ENCODE data around the gene PSD. TPM values are rescaled to one million over a fixed set of nuclear protein-coding genes. Genes with fewer than 3 reads are reported as not detected.

The PSD gene
- total and polyA plus RNA-seq, 2 donors (not counting 3 experiments of a cell fraction or from before 2014, with no cell fraction given) = 0.10 to 0.40 TPM

DNA sequence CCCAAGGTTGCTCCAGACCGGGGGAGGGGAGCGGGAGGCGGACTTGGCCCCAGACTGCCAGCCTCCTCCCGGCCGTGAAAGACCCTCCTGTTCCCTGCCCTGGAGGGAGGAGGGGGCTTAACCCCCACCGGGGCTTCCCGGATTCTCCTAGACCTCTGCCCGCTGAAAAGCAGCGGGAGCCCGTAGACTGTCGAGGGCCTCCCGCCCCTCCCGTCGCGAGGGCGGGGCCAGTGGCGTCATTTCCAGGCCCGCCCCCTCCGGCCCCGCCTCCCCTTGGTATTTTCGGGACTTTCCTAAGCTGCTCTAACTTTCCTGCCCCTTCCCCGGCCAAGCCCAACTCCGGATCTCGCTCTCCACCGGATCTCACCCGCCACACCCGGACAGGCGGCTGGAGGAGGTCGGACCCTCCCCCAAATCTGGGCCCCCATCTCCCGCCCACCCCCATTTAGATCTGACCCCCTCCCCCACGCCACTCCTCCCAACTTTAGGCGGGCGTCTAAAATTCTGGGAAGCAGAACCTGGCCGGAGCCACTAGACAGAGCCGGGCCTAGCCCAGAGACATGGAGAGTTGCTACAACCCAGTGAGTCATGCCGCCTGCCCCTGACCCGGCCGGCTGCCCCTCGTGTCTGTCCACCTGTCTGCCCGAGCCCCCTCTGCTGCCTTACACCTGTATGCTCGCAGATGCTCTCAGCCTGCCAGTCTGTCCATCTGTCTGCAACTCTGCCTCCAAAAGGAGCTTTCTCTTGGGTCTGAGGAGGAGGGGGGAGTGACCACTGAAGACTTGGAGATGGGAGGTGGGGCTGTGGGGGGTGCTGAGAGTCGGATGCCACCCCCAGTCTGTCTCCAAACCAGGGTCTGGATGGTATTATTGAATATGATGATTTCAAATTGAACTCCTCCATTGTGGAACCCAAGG is 22.9 kb downstream of the PSD start, which contains the start of gene NFKB2:
NFKB2 (plus strand) TSS at position 306 of the 917 bp plus-strand sequence; CDS start at position 561, 255 bp downstream.
- TF ChIP-seq POLR2AphosphoS5 (IDR thresholded peaks at IDR 0.05; ENCODE audit: insufficient read depth, low read depth, low read length) (peak; percentile 17), FOS (IDR thresholded peaks at IDR 0.05; ENCODE audit: borderline replicate concordance, insufficient read depth, low read length) (no peak), POLR2A (IDR thresholded peaks at IDR 0.05; ENCODE audit: low read depth, low read length) (peak; percentile 48)
- Histone ChIP-seq H3K4me2 (ENCODE audit: insufficient read depth, low read length) (peak within 1 kb of the TSS; percentile 55), H4K20me1 (replicated peaks; ENCODE audit: control insufficient read depth, extremely low read depth, insufficient read depth, low read length) (no peaks in the 10 kb centered on the region), H3K9me1 (replicated peaks; ENCODE audit: control insufficient read depth, extremely low read depth, insufficient read depth, low read length) (no peaks in the 10 kb centered on the region), H3K4me1 (ENCODE audit: control insufficient read depth, extremely low read depth, insufficient read depth, low read length) (peaks cover 17% of the 10 kb centered on the region), H3K27me3 (ENCODE audit: control insufficient read depth in 2 of 2, insufficient read depth in 2 of 2, low read length in 2 of 2) (peaks cover 4 to 5% of the 10 kb centered on the region in 2 experiments), H2AFZ (ENCODE audit: low read depth, low read length) (peak within 1 kb of the TSS; percentile 77), H3K9me3 (replicated peaks; ENCODE audit: control insufficient read depth, insufficient read depth, low read length) (no peaks in the 10 kb centered on the region), H3K9ac (replicated peaks; ENCODE audit: extremely low read depth, insufficient read depth, low read length) (peak within 1 kb of the TSS; percentile 81), H3K79me2 (ENCODE audit: control insufficient read depth, insufficient read depth, low read length) (no peaks in the 10 kb centered on the region), H3K36me3 (ENCODE audit: control insufficient read depth in 2 of 2, extremely low read depth in 1 of 2, insufficient read depth in 2 of 2, low read length in 2 of 2) (peaks cover 0 to 17% of the 10 kb centered on the region in 2 experiments), H3K4me3 (replicated peaks in 1 of 3; ENCODE audit: insufficient read depth in 1 of 3, low read depth in 1 of 3, low read length in 3 of 3) (peak within 1 kb of the TSS; percentile 31 to 53 (median 36)), H3K27ac (ENCODE audit: insufficient read depth, low read depth, low read length) (peak within 1 kb of the TSS; percentile 87)
- POLR2A ChIA-PET = interaction anchor here (0.7 kb wide), 1 partner anchor 169 kb away, joined by 3 read pairs; the partner anchor contains the start of gene ELOVL3
- dilution Hi-C loops (cut with MboI; ENCODE audit: extremely low pct_ligation_motif_present, low sequenced_read_pairs) (no loop called here), intact Hi-C loops (cut with micrococcal nuclease) (loop anchor here (1.0 to 2.0 kb wide), 3 partner anchors 107 to 317 kb away; partner anchors contain the start of gene ACTR1A)
- FAIRE-seq (peak; percentile 94), DNase-seq (ENCODE audit: low read depth, low spot score) (peak; percentile 91)
- CTCF ChIA-PET = interaction anchor here (0.7 to 9.2 kb wide), 18 partner anchors 9 to 227 kb away, joined by 3 to 168 read pairs (median 3); partner anchors contain the start of genes CUEDC2 and FBXL15
- TSS peak; percentile 59 for BruUV-seq (replicated peaks)

DNA sequence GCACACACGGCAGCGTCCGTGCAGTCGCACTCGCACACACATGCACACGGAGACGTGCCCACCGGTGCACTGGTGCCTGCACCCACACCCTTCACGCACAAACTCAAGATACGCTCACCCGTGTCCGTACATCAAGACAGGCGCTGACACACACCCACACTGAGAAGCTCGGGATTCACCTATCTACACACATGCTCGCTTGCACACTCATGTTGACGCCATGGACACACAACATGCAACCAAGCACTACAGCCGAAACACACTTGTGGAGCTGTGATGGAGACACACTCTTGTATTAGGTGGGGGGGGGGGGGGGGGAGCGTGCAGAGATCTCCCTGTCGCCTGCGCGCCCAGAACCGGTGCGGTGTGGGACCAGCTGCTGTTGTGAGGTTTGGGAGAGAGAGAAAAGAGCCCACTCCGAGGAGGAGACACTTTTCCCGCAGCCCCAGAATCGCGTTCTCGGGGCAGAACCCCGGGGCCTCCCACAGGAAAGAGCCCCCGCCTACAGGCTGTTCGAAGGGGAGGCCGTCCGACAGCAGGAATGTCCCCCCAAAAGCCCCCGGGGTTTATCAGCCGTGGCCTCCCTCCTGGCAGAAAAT is 23.7 kb downstream of the PSD start:
- Histone ChIP-seq H3K9me3 (replicated peaks; ENCODE audit: control insufficient read depth, insufficient read depth, low read length) (no peaks in the 10 kb centered on the region), H3K79me2 (ENCODE audit: control insufficient read depth, insufficient read depth, low read length) (no peaks in the 10 kb centered on the region), H3K27me3 (ENCODE audit: control insufficient read depth in 2 of 2, insufficient read depth in 2 of 2, low read length in 2 of 2) (peaks cover 6% of the 10 kb centered on the region in 2 experiments), H3K9me1 (replicated peaks; ENCODE audit: control insufficient read depth, extremely low read depth, insufficient read depth, low read length) (no peaks in the 10 kb centered on the region), H3K36me3 (ENCODE audit: control insufficient read depth in 2 of 2, extremely low read depth in 1 of 2, insufficient read depth in 2 of 2, low read length in 2 of 2) (peaks cover 0 to 12% of the 10 kb centered on the region in 2 experiments), H3K4me1 (ENCODE audit: control insufficient read depth, extremely low read depth, insufficient read depth, low read length) (peaks cover 17% of the 10 kb centered on the region), H4K20me1 (replicated peaks; ENCODE audit: control insufficient read depth, extremely low read depth, insufficient read depth, low read length) (no peaks in the 10 kb centered on the region), H3K4me2 (ENCODE audit: insufficient read depth, low read length) (peak overlapping the region; percentile 55), H3K9ac (replicated peaks; ENCODE audit: extremely low read depth, insufficient read depth, low read length) (peak overlapping the region; percentile 81), H3K4me3 (replicated peaks in 1 of 3; ENCODE audit: insufficient read depth in 1 of 3, low read depth in 1 of 3, low read length in 3 of 3) (peak overlapping the region; percentile 4 to 53 (median 36)), H2AFZ (ENCODE audit: low read depth, low read length) (peak overlapping the region; percentile 77), H3K27ac (ENCODE audit: insufficient read depth, low read depth, low read length) (peak overlapping the region; percentile 87)
- TF ChIP-seq GATA2 (IDR thresholded peaks at IDR 0.05; ENCODE audit: insufficient read depth, insufficient read length, low read depth, low read length) (no peak), JUN (IDR thresholded peaks at IDR 0.05; ENCODE audit: borderline replicate concordance, insufficient read depth, insufficient read length, low read depth) (no peak)
- CTCF ChIA-PET = interaction anchor here (0.8 to 9.2 kb wide), 16 partner anchors 9 to 227 kb away, joined by 3 to 168 read pairs (median 4); partner anchors contain the start of genes CUEDC2 and FBXL15
- BruUV-seq (replicated peaks) = no TSS peak
- POLR2A ChIA-PET = interaction anchor here (0.6 kb wide), 2 partner anchors 48 to 83 kb away, joined by 3 to 5 read pairs; no protein-coding TSS in a partner anchor
- intact Hi-C loops (cut with micrococcal nuclease) (loop anchor here (1.0 to 2.0 kb wide), 6 partner anchors 27 to 318 kb away; partner anchors contain the start of genes ACTR1A and NOLC1), dilution Hi-C loops (cut with MboI; ENCODE audit: extremely low pct_ligation_motif_present, low sequenced_read_pairs) (no loop called here)
- peak; percentile 55 for FAIRE-seq
- peak; percentile 56 for DNase-seq (ENCODE audit: low read depth, low spot score)
